ENCODE measurements around the gene PPP4R3A. TPM values are rescaled to one million over a fixed set of nuclear protein-coding genes. Genes with fewer than 3 reads are reported as not detected.

PPP4R3A gene
- total RNA-seq, 1 experiment from 2014 or later: 74.4 TPM

DNA sequence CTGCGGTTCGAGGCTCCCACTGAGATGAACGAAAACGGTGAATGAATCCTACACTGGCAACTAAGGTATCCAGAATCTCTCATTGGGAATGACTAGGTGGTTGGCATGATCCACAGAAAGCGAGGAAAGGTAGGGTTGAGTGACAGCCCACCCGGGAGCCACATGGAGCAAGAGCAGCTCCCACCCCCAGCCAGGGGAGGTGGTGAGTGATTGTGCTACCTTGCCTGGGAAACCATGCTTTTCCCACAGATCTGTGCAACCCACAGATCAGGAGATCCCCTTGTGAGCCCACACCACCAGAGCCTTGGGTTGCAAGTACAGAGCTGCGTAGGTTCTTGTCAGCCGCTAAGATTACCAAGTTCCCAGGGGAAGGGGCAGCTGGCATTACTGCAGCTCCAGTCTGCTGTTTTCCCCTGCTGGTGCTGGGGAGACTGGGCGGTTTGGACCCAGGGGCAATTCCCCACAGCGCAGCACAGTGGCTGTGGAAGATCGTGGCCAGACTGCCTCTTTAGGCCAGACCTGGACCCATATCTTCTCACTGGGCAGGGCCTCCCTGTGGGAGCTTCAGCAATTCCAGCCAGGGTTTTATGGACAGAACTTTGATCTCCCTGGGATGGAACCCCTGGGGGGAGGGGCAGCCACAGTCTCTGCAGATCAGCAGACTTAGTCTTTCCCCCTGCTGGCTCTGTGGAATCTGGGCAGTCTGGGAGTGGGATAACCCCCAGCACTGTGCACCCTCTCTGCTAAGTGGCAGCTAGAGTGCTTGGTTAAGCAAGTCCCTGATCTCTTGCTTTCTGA, 44.6 kb upstream of the PPP4R3A start:
- H3K4me3 ChIP-seq (ENCODE audit: low read length): no peak overlapping the region
- BruUV-seq (replicated peaks): no TSS peak
- ChIA-PET POLR2A (ENCODE audit: unreplicated experiment) (no interaction called here), CTCF (no interaction called here)
- DNase-seq (no peak), ATAC-seq (no peak)
- H3K9ac ChIP-seq (ENCODE audit: low read length): no peak overlapping the region
- no peaks in the 10 kb centered on the region for H3K79me2 ChIP-seq (ENCODE audit: low read length)
- H4K20me1 ChIP-seq (ENCODE audit: low read length): no peaks in the 10 kb centered on the region
- H3K4me2 ChIP-seq (ENCODE audit: low read length): no peak overlapping the region
- TF ChIP-seq EZH2phosphoT487 (IDR thresholded peaks at IDR 0.05; ENCODE audit: borderline replicate concordance, low read length) (no peak), EZH2 (IDR thresholded peaks at IDR 0.05; ENCODE audit: low read length, unreplicated experiment) (no peak)
- TF ChIP-seq, protein P1, sequence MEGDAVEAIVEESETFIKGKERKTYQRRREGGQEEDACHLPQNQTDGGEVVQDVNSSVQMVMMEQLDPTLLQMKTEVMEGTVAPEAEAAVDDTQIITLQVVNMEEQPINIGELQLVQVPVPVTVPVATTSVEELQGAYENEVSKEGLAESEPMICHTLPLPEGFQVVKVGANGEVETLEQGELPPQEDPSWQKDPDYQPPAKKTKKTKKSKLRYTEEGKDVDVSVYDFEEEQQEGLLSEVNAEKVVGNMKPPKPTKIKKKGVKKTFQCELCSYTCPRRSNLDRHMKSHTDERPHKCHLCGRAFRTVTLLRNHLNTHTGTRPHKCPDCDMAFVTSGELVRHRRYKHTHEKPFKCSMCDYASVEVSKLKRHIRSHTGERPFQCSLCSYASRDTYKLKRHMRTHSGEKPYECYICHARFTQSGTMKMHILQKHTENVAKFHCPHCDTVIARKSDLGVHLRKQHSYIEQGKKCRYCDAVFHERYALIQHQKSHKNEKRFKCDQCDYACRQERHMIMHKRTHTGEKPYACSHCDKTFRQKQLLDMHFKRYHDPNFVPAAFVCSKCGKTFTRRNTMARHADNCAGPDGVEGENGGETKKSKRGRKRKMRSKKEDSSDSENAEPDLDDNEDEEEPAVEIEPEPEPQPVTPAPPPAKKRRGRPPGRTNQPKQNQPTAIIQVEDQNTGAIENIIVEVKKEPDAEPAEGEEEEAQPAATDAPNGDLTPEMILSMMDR (conservative IDR thresholded peaks at IDR 0.05; ENCODE audit: low read depth, low read length): no peak
- H3K9me3 ChIP-seq (ENCODE audit: low read length): no peaks in the 10 kb centered on the region
- no peaks in the 10 kb centered on the region for H3F3A ChIP-seq (ENCODE audit: low read length, unreplicated experiment)
- no peaks in the 10 kb centered on the region for H3K27me3 ChIP-seq (ENCODE audit: low read length)
- H3K36me3 ChIP-seq (ENCODE audit: low read depth, low read length): no peaks in the 10 kb centered on the region
- H3K4me1 ChIP-seq (ENCODE audit: insufficient read depth, low read length): no peaks in the 10 kb centered on the region
- no peak overlapping the region for H2AFZ ChIP-seq (ENCODE audit: low read length)
- intact Hi-C loops (cut with micrococcal nuclease): no loop called here
- H3K9me2 ChIP-seq (replicated peaks; ENCODE audit: low read length): no peaks in the 10 kb centered on the region
- H3K27ac ChIP-seq (ENCODE audit: low read length): no peak overlapping the region

DNA sequence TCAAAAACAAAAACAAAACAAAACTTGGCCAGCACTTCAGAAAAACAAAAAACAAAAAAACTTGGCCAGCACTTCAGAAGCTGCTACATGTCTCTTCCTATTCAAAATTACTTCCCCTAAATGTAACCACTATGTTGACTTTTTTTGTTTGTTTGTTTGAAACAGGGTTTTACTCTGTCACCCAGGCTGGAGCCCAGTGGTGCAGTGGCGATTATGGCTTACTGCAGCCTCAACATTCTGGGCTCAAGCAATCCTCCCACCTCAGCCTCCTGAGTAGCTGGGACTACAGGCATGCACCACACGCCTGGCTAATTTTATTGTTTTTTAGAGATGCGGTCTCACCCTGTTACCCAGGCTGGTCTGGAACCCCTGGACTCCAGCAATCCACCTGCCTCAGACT, 38.0 kb upstream of the PPP4R3A start:
- Histone ChIP-seq H3K36me3 (ENCODE audit: low read depth, low read length) (no peaks in the 10 kb centered on the region), H3K27ac (ENCODE audit: low read length) (no peak overlapping the region), H3K79me2 (ENCODE audit: low read length) (no peaks in the 10 kb centered on the region), H3K9me2 (replicated peaks; ENCODE audit: low read length) (no peaks in the 10 kb centered on the region), H3K9ac (ENCODE audit: low read length) (no peak overlapping the region), H2AFZ (ENCODE audit: low read length) (no peak overlapping the region), H3K27me3 (ENCODE audit: low read length) (no peaks in the 10 kb centered on the region), H4K20me1 (ENCODE audit: low read length) (no peaks in the 10 kb centered on the region), H3K4me2 (ENCODE audit: low read length) (no peak overlapping the region), H3F3A (ENCODE audit: low read length, unreplicated experiment) (no peaks in the 10 kb centered on the region), H3K9me3 (ENCODE audit: low read length) (no peaks in the 10 kb centered on the region), H3K4me3 (ENCODE audit: low read length) (no peak overlapping the region), H3K4me1 (ENCODE audit: insufficient read depth, low read length) (peaks cover 13% of the 10 kb centered on the region)
- ChIA-PET POLR2A (ENCODE audit: unreplicated experiment) (no interaction called here), CTCF (no interaction called here)
- DNase-seq (no peak), ATAC-seq (no peak)
- intact Hi-C loops (cut with micrococcal nuclease): no loop called here
- TF ChIP-seq, protein P1 (conservative IDR thresholded peaks at IDR 0.05; ENCODE audit: low read depth, low read length): no peak
- TF ChIP-seq EZH2phosphoT487 (IDR thresholded peaks at IDR 0.05; ENCODE audit: borderline replicate concordance, low read length) (no peak), EZH2 (IDR thresholded peaks at IDR 0.05; ENCODE audit: low read length, unreplicated experiment) (no peak)
- BruUV-seq (replicated peaks): no TSS peak

All from PC-3 (cell line).